C4-2B (cell line): ENCODE measurements around the gene SPG11.

Source experiments
- ZFX ChIP-seq: fragments of 450-650 bp; IDR thresholded peaks from 2 replicates; pipeline ENCODE4 v1.6.1; 2017
- TF ChIP-seq, protein P1 (sequence below): fragments of 450-650 bp; conservative IDR thresholded peaks from 2 replicates; pipeline ENCODE4 v1.5.1; 2017; ENCODE audit warnings: mild to moderate bottlenecking

GRCh38 chr15:44668921-44669320 is 5.5 kb upstream of the SPG11 start:
- no peak for TF ChIP-seq ZFX
- TF ChIP-seq, protein P1, sequence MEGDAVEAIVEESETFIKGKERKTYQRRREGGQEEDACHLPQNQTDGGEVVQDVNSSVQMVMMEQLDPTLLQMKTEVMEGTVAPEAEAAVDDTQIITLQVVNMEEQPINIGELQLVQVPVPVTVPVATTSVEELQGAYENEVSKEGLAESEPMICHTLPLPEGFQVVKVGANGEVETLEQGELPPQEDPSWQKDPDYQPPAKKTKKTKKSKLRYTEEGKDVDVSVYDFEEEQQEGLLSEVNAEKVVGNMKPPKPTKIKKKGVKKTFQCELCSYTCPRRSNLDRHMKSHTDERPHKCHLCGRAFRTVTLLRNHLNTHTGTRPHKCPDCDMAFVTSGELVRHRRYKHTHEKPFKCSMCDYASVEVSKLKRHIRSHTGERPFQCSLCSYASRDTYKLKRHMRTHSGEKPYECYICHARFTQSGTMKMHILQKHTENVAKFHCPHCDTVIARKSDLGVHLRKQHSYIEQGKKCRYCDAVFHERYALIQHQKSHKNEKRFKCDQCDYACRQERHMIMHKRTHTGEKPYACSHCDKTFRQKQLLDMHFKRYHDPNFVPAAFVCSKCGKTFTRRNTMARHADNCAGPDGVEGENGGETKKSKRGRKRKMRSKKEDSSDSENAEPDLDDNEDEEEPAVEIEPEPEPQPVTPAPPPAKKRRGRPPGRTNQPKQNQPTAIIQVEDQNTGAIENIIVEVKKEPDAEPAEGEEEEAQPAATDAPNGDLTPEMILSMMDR = no peak
